GM18507 (cell line): Measurements from ENCODE around the gene TMEM134.
A peak's percentile ranks its signal among the peaks of the same experiment; 100 is the strongest.

ENCODE experiments used
- DNase-seq: peaks from one replicate; pipeline ENCODE4 v3.0.0; 2011; ENCODE audit warnings: low read depth; ENCODE audit not compliant: insufficient read length; ENCODE audit errors: extremely low spot score
- FAIRE-seq: peaks from 2 replicates; lab custom pipeline; 2011; peaks lifted over from hg19 to GRCh38; lab: Jason Lieb, UNC

The TMEM134 gene

GRCh38 chr11:67465189-67465510, 3.9 kb downstream of the TMEM134 start:
- FAIRE-seq (no peak), DNase-seq (no peak)

GRCh38 chr11:67464411-67465188, 4.5 kb downstream of the TMEM134 start:
- peak; percentile 89 for DNase-seq
- peak; percentile 87 for FAIRE-seq

GRCh38 chr11:67463680-67464410, 5.2 kb downstream of the TMEM134 start:
- DNase-seq = no peak
- FAIRE-seq = no peak

GRCh38 chr11:67463186-67463585, 5.9 kb downstream of the TMEM134 start:
- DNase-seq (no peak), FAIRE-seq (no peak)

- no peak for FAIRE-seq
- DNase-seq = no peak
These were observed 10.8 kb downstream of the TMEM134 start for GRCh38 chr11:67458266-67458665.

GRCh38 chr11:67457453-67457852, 11.6 kb downstream of the TMEM134 start:
- DNase-seq (no peak), FAIRE-seq (no peak)

GRCh38 chr11:67456068-67456705, 12.9 kb downstream of the TMEM134 start:
- DNase-seq (no peak), FAIRE-seq (no peak)

- FAIRE-seq (no peak), DNase-seq (no peak)
These were observed 14.0 kb downstream of the TMEM134 start, which contains the start of gene CABP4 for GRCh38 chr11:67455054-67455453. TSS of gene CABP4 (plus strand) at chr11:67455354. CDS start at chr11:67455424, 70 bp downstream.

- DNase-seq = no peak
- FAIRE-seq = no peak
These were observed 15.0 kb downstream of the TMEM134 start for GRCh38 chr11:67453816-67454732.

GRCh38 chr11:67452141-67452952, 16.7 kb downstream of the TMEM134 start, which contains the start of gene GPR152:
TSS of gene GPR152 (minus strand) at chr11:67452729. CDS start at chr11:67452724, 5 bp downstream.
- no peak for DNase-seq
- FAIRE-seq = no peak

GRCh38 chr11:67451658-67451976, 17.4 kb downstream of the TMEM134 start:
- DNase-seq (no peak), FAIRE-seq (no peak)

- FAIRE-seq = no peak
- DNase-seq = no peak
These were observed 18.0 kb downstream of the TMEM134 start for GRCh38 chr11:67450796-67451657.

- FAIRE-seq (no peak), DNase-seq (no peak)
These were observed 19.8 kb downstream of the TMEM134 start for GRCh38 chr11:67449116-67449844.

GRCh38 chr11:67448220-67448609, 20.8 kb downstream of the TMEM134 start:
- FAIRE-seq = no peak
- no peak for DNase-seq

GRCh38 chr11:67445515-67445914, 23.5 kb downstream of the TMEM134 start:
- FAIRE-seq (no peak), DNase-seq (no peak)

GRCh38 chr11:67442504-67443404, 26.3 kb downstream of the TMEM134 start:
- FAIRE-seq = no peak
- DNase-seq = no peak
